ENCODE results near the gene RELN.
"Not testable (repeated sequence)": the region's sequence is repeated elsewhere in the genome, so short reads cannot be mapped to it uniquely, and the experiment has no call there.

The RELN gene

DNA sequence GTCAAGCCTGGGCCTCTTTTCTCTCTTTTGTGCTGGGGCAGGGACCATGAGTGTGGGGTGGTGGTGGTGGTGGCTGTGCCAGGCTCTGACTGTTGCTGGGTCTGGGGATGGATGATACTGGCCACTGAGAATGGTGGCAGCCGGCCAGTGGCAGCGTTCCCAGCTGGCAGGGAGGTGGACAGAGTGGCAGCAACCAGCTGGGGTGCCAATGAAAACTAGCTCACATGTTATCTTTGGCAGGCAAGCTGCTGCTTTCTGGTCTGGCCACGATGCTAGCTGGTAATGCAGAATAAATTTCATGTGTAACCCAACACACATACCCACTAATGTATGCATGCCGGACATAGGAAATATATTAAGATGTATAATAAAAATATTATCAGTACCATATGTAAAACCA is 448.4 kb downstream of the RELN start:
- DNase-seq: no peak

DNA sequence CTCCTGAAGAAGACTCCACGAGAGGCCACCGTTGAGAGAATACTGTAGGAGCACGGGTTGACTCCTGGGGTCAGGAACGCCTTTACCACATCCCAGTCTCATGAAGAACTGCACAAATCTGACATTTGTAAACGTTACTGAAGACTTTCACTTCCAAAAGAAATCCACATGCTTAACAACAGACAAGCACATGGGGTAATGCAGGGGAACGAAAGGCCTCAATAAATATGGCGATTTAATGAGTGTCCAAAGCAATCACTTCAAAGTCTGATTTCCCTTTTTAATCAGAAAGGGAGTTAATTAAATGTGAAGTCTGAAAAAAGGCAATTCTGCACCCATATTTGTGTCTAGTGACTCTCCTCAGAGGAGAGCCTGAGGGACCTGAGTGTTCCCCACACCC is 449.1 kb downstream of the RELN start:
- no peak for DNase-seq

DNA sequence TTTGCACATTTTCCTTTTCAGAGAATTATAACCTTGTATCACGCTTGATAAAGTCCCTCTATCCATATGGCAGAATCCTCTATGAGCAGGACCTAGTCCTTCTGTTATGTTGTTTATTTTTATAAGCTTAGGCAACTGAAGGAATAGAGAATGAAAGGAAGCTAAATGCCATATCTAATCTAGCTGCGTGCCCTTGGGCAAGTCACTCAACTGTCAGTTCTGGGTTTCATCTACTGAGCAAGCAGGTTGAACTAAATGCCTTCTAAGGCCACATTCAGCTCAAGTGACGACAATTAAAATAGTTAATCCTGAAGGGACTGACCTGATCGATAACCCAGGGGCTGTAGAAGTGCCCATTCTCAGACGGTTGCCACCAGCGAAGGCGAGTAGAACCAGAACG is 449.6 kb downstream of the RELN start:
- no peak for DNase-seq

DNA sequence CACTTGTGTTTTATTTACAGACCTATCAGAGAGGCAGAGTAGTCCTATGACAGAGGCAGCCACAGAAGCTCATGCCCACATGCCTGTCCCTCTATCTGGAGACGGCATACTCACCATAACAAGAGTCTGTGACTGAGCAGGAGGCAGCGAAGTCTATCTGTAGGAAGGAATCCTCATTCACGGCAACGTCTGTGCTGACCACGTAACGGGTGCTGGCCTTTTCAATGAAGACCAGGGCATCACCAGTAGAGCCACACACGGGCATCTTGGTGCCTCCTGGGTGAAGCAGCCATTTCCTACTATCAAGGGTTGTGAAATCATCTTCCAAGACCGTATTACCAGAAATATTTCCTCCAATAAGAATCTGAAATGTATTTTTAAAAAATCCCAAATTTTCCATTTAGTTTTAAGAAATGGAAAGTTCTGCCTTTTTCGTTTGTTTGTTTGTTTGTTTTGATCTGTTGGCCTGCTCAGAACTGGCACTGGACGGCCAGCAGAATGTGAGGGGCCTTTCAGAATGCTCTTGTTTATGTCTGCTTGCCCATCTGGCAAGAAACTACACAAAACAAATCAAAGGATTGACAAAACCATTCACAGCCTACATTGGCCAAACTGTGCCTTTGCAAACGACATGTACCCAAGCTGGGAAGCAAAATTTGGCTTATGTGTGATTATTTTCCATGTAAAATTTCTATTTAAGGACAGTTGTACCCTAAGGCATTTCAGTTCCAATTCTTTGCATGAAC is 450.3 kb downstream of the RELN start:
- no peak for DNase-seq

DNA sequence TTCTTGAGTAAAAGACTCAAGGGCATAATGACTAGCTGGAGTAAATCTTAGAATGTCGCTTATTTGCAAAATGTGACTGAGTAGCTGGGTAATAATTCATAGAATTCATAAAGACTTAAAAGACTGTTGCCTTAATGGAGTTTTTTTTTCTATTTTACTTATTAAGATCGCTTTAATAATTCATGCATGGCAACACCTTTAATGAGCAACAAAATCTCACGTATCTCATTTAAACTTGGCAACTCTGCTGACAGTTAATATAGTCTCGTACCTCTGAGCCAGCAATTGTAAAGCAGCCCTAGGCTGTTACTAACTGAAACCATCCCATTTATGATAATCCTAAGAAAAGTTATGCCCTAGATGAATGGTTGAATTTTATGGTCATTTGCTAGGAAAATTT is 455.7 kb downstream of the RELN start:
- no peak for DNase-seq

DNA sequence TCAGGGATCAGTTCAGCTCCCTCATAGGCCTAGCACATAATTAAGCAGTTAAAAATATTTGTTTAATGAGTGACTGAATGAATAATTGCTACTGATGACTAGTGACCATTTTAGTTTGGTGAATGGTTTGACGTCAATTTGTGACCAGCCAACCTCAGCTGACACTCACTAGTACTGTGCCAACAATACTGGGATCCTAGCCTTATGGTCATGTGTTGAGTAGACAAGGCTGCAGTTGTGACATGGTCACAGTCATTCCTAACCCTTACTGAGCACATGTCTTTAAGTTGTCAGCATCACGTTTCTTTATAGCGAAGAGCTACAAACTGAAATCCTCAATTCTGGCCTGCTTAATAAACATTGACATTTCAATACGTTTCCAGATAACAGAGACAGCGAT is 456.5 kb downstream of the RELN start:
- DNase-seq: no peak

DNA sequence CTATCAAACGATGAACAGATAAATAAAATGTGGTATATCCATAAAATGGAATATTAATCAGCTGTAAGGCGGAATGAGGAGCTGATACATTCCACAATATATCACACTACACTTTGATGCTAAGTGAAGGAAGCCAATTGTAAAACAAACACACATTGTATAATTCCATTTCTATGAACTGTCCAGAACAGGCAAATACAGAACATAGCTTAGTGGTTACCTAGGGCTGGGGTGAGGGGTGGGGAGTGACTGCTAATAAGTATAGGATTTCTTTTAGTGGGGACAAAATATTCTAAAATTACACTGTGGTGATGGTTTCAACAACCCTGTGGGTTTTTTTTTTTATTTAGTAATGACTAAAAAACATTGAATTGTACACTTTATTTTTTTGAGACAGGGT is 461.3 kb downstream of the RELN start:
- DNase-seq: no peak

DNA sequence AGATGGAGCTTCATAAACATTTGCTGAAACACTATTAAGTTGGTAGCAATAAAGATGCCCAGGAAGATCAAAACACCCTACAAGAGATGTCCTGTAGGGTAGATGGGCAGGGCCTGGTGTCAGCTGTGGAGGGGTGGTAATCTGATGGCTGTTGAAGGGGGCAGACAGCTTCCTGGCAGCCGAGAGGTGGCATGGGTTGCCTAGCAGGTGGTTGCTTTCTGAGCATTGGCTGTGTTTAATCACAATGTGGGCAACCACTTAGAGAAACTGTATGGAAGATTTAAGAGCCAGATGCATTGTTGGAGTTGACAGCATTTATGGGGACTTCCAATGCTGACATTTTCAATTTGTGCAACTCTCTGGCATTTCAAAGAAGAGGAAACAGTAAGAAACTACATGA is 463.5 kb downstream of the RELN start:
- no peak for DNase-seq

DNA sequence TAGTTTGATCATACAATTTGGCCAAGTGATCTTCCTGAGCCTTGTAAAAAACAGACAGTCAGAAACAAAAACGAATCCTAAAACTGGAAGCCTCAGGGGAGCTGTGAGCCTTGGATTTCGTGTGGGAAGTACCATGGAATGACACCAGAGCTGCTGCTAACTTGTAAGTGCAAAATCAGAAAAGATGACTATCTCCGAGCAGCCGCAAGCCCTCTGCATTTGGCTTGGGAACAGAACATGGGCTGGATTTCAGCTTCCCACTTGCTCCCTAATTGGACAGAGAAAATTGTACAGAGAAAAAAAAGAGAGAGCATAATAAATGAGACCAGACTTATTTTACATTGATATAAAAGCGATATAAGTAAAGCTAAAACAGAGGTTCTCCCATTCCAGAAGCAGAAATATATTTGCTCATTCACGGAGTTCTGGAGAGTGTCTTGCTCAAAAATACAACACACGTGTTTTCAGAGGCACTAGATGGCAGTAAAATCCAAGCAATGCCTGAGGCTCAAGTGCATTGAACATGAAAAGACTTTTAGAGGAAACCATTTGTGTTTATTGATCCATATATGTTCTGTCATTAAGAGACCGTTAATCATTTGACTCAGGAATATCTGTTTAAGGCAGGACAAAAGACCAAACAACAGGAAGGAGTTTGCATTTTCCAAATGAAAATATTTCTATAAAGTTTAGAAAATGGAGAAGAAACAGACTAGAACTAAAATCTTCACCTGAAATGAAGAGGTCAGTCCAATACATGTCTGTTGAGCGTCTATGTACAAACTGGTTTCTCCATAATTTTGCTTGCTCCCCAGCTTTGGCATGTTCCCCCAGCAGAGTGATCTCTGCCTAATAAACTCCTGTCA is 465.2 kb downstream of the RELN start:
- DNase-seq: peak; percentile 20

DNA sequence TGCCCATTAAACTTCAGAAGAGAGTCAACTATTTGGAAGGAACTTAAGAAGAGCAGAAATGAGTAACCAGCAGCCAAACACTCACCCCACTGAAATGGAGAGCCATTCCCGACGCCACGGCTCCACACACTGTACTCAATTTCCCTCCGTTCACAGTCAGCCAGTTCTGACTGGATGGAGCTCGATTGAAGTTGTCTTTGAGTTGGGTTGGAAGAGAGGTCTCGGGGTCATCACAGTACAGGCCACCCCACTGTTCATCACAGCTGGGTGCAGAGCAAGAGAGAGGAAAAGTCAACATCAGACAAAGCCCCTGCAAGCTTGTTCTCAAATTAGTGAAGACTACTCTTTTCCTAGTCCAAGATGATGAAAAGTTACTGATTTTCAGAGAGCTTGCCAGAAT is 467.5 kb downstream of the RELN start:
- no peak for DNase-seq

DNA sequence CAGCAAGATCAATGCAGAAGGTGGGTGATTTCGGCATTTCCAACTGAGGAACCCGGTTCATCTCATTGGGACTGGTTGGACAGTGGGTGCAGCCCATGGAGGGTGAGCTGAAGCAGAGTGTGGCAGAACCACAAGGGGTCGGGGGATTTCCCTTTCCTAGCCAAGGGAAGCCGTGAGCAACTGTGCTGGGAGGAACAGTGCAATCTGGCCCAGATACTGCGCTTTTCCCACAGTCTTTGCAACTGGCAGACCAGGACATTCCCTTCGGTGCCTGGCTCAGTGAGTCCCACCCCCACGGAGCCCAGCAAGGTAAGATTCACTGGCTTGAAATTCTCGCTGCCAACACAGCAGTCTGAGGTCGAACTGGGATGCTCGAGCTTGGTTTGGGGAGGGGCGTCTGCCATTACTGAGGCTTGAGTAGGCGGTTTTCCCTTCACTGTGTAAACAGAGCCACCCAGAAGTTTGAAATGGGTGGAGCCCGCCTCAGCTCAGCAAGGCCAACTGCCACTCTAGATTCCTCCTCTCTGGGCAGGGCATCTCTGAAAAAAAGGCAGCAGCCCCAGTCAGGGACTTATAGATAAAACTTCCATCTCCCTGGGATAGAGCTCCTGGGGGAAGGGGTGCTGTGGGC is 484.8 kb downstream of the RELN start:
- DNase-seq: no peak

DNA sequence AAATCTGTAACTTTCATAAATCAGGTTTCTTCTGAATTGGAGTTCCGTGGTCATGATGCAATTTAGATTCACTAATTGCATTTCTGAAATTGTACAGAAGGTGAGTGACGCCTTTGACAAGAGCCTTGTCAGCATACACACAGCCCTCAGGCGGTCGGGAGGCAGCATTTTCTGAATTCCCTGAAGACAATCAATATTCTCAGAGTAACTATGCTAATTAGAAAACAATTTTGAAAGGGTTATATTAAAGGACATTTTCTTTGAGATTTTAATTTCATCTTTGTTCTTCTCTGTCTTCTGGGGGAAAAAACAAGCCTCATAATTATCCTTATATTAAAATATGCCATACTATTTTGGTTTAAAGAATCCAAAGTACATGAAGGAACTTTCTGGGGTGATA is 488.3 kb downstream of the RELN start:
- DNase-seq: no peak

DNA sequence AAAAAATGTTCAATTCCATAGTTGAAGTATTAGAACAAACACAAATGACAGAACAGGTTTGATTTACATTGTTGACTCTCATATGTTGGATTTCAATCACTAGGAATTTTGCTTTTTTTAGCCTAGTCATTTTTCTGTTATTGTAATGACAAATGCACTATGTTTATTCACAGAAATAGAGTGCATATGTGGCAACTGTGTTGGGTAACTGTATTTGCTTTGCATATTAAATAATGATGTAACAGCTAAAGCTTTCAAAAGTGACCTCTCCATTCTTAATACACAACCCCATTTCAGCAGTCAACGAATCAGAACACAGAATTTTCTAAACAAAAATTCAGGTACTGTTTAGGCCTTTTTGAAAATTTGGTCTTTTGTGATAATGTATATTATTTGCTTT is 489.5 kb downstream of the RELN start:
- DNase-seq: no peak

DNA sequence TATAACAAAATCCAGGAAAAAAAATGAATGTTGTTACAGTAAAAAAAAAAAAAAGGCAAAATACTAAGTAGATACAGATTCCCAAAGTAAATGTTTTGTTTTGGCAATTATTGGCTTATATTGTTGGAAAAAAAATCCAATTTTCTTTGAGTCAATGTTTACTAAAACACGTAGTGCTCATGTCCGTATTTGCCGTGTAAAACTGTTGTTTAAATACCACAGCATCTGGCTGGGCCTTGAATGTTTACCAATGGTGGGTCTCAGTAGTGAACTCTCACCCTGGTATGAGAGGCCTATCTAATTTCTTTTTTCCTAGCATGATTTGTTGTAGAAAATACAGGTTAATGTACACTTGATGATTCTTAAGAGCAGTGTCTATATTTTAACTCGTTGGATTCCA is 502.0 kb downstream of the RELN start:
- no peak for DNase-seq

DNA sequence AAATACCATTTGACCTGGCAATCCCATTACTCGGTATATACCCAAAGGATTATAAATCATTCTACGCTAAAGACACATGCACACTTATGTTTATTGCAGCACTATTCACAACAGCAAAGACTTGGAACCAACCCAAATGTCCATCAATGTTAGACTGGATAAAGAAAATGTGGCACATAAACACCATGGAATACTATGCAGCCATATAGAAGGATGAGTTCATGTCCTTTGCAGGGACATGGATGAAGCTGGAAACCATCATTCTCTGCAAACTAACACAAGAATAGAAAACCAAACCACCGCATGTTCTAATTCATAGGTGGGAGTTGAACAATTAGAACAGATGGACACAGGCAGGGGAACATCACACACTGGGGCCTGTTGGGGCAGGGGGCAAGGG is 502.6 kb downstream of the RELN start:
- DNase-seq: not testable (repeated sequence)

DNA sequence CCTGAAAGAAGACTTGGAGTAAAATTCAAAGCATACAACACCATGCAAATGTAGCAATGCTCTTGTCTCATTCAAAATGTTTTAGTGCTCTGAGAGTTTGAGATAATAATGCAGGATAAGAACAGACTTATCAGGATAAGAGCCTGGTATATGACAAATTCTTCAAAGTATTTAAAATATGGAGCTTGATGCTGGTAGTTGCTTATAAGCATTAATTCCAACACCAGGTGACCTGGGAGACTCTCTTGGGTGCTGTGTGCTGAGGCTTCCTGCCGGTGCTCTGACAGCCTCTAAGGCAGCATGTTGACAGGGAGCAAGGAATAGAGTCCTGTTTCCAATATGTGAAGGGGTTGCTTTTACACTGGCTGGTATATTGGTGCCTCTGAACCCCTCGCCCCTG is 508.7 kb downstream of the RELN start:
- DNase-seq: no peak

DNA sequence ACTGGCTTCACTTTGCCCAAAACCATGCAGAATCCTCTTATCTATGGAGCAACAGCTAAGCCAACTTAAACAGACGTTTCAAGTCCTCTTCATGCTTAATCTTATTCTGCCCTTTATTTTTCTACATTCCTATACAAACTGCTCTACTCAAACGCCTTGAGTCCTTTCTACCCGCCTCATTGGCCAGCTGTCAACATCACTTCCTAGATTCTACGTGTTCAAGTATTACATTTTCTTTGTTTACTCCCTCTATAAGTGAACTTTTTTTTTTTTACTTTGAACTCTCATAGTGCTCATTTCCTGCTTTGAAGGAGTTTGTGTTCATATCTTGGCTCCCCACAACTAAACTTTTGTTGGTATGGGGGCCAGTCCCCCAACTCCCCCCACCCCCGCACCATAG is 514.5 kb downstream of the RELN start:
- no peak for DNase-seq

DNA sequence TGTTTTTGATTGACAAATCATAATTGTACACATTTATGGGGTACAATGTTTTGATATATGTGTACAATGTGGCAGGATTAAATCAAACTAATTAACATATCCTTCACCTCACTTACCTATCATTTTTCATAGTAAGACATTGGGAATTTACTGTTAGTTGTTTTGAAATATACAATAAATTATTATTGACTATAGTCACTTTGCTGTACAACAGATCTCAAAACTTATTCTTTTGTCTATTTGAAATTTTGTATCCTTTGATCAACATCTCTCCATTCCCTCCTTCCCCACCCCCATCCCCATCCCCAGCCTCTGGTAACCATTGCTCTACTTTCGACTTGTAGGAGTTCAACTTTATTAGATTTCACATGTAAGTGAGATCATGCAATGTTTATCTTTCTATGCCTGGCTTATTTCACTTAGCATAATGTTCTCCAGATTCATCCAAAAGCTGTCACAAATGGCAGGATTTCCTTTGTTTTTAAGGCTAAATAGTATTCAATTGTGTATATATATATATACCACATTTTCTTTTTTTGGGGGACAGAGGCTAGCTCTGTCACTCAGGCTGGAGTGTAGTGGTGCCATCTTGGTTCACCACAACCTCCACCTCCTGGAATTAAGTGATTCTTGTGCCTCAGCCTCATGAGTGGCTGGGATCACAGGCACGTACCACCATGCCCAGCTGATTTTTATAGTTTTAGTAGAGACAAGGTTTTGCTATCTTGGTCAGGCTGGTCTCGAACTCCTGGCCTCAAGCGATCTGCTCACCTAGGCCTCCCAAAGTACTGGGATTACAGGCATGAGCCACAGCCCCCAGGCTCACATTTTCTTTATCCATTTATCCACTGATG is 520.1 kb downstream of the RELN start:
- no peak for DNase-seq

DNA sequence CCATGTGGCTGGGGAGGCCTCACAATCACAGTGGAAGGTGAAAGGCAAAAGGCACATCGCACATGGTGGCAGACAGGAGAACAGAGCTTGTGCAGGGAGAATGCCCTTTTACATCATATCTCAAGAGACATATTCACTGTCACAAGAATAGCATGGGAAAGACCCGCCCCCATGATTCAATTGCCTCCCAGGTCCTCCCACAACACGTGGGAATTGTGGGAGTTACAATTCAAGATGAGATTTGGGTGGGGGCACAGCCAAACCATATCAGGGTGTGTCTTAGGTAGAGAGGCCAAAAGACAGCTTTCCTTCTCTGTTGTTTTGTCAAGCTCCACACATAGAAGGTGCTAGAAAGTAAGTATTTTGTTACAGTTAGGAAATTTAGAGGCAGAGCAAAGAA is 522.6 kb downstream of the RELN start:
- DNase-seq: no peak

DNA sequence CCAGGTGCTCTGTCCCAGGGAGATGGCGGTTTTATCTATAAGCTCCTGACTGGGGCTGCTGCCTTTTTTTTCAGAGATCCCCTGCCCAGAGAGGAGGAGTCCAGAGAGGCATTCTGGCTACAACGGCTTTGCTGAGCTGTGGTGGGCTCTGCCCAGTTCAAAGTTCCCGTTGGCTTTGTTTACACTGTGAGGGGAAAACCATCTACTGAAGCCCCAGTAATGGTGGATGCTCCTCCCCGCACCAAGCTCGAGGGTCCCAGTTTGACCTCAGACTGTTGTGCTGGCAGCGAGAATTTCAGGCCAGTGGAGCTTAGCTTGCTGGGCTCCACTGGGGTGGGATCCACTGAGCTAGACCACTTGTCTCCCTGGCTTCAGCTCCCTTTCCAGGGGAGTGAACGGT is 527.1 kb downstream of the RELN start:
- DNase-seq: no peak

DNA sequence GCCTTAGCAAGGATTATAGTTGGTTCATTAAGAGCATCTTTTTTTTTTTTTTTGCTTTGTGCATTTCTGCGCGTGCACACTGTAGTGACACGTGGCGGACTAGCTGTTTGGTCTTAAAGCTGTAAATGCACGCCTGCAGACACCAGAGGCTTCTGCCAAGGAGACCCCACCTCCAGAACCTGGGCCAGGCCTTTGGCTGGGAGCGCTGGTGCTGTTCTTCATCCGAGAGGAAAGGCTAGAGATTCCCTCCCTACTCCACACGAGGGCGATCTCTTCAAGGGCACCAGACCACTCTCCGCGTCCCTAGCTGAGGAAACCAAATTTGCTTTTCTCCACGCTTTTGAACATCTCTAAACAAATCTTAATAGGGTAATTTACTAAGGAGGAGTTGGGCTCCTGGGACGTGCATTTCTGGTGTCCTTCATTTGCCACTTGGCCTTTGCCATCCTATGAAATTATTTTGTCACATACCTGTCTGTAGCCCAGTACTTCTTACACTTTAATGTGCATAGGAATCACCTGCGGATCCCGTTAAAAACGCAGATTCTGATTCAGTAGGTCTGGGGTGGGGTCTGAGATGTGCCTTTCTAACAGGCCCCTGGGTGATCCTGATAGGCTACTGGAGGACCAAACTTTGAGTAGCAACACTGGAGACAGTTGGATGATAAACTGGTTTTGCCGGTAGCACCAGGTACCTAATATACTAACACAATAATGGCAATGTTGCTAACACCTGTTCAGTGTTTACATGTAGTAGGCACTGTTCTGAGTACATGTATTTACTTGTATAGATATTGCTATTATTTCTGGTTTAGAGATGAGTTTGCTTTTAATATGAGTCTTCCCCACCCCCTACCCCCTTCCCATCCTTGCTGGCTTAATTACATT is 542.1 kb downstream of the RELN start:
- peak; percentile 50 for DNase-seq

DNA sequence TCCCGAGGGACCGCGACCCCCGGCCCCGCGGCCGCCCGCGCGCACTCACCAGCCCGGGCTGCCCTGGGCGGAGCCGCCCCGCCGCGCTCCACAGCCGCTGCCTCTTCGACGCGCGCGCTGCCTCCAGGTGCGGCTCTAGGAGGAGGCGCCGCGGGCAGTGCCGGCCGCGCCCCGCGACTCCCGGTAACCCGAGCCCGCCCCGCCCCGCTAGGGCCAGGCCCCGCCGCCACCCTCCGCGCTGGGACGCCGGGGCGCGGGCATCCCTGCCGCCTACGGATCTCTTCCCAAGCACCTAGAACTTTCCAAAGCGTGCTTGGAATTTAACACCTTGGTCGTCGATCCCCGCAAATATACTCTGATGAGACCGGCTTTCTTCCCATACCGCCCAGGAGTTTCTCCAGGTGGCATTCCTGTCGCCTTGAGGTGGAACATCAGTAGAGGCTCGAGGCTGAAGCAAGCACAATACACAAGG is 543.4 kb downstream of the RELN start, which contains the start of gene SLC26A5:
SLC26A5 (minus strand) TSS at position 159 of the 472 bp plus-strand sequence. CDS start 24,693 bp downstream, outside the sequence.
- DNase-seq: peak; percentile 29

All from NCI-H1436 (cell line).